GM18519 (cell line): ENCODE results near the gene ALKBH2.

Source experiments
- ATAC-seq: cut with Tn5 transposase; IDR thresholded peaks from one replicate; pipeline ENCODE4 v1.9.1; 2021; ENCODE audit warnings: mild to moderate bottlenecking, moderate library complexity; ENCODE audit not compliant: unreplicated experiment, low FRiP score

ALKBH2 gene

DNA sequence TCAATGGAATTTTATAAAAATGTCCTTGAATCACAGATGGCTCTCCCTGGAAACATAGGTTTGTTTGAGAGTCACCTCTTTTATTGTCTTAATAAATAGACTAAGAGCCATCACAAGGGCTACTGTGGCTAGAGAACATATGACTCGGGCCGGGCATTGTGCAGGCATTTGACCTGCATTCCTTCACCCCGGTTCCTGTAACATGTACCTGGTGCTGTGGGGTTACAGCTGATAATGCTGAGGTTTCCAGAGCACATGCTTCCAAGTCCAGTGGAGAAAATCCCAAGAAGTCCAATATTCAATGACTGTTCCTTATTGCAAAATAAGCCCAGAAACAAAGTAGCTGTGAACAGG lies 22.1 kb upstream of the ALKBH2 start:
- no peak for ATAC-seq

DNA sequence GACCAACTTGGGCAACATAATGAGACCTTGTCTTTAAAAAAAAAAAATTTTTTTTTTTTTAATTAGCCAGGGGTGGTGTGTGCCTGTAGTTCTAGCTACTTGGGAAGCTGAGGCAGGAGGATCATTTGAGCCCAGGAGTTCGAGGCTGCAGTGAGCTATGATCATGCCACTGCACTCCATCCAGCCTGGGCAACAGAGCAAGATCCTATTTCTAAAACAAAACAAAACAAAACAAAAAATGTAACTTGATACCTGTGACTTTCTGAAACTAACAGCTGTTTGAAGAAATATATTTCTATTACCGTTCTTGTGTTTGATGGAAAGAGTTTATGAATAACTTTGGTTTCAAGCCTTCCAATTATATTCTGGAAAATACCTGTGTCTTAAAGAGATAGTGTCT lies 21.4 kb upstream of the ALKBH2 start:
- ATAC-seq: no peak

DNA sequence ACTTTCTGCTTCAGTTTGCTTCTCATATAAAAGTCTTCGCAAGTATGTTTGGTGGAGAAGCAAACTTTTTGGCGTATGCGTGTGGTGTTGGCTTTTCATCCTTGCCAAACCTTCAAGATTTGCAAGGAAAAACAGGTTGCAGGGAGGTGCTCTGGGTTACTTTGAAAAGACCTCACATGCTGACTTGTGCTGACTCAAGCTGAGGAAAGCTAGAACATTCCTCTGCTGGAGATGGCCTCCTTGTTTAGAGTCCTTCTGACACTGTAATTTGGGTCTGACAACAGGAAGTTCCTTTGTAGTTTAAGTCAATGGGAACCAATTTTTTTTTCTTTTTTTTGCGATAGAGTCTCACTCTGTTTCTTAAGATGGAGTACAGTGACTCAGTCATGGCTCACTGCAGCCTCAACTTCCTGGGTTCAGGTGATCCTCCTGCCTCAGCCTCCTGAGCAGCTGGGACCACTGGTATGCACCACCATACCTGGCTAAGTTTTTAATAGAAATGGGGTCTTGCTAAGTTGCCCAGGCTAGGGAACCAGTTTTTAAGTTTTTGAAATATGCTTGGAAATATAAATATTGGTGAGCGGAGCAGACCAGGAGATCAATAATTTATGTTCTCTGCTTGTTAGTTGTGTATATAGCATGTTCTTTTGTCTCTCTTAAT lies 20.5 kb upstream of the ALKBH2 start:
- no peak for ATAC-seq

DNA sequence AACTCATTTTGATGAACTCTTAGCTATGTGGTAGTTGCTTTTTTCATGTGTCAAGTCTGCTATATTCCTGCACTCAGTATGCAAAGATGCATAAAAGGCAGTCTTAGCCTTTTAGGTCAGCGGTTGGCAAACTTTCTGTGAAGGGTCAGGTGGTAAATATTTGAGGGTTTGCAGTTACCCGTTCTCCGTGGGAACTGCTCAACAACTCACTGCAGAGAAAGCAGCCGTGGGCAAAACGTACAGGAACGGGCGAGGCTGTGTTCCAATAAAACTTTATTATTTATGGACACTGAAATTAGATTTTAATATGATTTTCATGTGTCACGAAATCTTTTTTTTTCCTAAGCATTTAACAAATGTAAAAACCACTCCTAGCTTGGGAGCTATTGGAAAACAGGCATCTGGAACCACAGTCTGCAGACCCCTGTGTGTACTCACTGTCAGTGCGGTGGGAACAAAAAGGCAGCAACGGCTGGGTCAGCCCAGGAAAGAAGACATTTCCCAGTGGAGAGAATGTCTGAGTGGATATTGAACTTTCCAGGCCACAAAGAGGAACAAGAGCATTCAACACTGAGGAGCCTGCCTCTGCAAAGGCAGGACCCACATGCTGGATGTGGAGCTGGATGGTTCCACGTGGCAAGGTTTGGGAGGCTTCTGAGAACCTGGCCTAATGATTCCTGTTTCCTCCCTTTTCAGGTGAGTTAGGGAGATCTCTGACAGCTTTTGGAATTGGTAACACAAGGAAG lies 19.6 kb upstream of the ALKBH2 start:
- ATAC-seq: no peak

DNA sequence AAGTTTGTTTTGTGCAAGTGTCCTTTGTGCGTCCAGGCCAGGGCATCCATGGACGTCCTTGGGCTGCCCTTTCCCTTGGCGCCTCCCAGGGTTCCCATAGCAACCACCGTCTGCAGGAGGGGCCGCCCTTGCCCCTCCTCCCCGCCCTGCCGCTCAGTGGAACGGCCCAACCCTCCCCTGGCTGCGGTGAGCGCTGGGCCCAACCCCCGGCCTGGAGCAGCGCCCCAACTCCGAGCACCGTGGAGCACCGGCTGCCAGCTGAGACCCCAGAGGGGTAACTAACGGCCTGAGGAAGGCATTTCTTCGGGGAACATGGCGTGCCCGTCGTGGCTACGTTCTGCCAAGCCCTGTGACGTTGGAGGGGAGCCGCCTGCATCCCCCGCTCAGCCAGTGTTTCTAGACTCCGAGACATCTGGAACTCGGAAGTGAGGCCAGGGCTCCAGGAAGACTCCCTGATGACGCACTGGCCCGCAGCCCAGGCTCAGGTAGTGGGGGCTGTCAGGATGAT lies 17.8 kb upstream of the ALKBH2 start:
- no peak for ATAC-seq

DNA sequence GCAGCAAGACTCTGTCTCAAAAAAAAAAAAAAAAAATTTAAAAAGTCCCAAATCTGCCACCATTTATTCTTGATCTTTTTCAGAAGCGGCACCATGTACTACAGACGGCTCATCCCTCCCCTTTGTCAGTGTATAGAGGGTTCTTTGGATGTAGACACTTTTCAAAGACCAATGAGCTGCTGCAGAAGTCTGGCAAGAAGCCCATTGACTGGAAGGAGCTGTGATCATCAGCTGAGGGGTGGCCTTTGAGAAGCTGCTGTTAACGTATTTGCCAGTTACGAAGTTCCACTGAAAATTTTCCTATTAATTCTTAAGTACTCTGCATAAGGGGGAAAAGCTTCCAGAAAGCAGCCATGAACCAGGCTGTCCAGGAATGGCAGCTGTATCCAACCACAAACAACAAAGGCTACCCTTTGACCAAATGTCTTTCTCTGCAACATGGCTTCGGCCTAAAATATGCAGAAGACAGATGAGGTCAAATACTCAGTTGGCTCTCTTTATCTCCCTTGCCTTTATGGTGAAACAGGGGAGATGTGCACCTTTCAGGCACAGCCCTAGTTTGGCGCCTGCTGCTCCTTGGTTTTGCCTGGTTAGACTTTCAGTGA lies 16.6 kb upstream of the ALKBH2 start:
- no peak for ATAC-seq

DNA sequence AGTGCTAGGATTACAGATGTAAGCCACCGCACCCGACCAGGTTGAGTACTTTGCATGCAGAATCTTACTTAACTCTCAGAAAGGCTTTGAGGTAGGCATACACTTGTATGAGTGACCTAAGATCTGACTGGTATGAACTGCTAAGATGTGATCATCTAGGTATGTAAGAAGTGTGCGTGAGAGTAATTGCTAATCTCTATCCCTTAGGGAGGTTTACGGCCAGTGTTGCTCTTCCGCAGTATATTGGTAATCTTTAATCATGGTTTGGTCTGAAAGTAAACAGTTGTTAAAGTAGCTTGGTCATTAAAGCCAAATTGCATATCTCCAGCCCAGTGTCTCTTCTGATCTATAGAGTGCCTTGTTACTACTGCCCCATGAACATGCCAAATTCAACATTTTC lies 11.9 kb upstream of the ALKBH2 start:
- no peak for ATAC-seq

DNA sequence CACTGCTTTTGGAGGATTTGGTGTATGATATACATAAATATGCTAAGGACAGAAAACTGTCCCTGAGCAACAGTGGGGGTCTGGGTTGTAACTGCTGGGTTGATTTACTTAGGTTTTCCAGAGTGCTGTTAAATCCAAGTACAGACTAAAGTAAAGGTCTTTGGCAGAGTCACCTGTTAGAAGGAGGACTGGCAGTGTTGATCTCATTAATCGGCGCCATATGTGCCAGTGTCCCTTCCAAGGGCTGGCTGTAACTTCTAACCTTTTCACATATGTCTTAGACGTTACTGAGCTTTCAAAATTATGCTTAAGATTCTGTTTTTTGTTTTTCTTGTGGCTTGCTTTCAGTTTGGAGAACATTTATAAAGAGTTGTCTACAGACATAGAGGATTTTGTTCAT lies 9.2 kb upstream of the ALKBH2 start:
- no peak for ATAC-seq

DNA sequence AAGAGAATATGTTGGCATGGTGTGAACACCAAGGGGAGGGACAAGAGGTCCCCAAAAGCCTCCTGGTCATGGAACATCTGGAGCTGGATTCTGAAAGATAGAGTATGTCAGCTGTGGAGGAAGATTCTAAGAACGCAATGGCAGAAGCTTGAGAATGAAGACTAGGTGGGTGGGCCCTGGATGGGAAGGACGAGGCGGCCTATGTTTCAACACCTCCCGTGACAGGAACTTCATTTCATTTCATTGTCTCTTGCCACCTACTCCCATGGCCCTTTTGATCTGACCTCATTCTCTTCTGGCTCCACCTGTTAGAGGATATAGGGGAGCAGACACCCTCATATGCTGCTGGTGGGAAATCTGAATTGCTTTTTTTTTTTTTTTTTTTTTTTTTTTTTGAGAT lies 7.5 kb upstream of the ALKBH2 start:
- no peak for ATAC-seq

DNA sequence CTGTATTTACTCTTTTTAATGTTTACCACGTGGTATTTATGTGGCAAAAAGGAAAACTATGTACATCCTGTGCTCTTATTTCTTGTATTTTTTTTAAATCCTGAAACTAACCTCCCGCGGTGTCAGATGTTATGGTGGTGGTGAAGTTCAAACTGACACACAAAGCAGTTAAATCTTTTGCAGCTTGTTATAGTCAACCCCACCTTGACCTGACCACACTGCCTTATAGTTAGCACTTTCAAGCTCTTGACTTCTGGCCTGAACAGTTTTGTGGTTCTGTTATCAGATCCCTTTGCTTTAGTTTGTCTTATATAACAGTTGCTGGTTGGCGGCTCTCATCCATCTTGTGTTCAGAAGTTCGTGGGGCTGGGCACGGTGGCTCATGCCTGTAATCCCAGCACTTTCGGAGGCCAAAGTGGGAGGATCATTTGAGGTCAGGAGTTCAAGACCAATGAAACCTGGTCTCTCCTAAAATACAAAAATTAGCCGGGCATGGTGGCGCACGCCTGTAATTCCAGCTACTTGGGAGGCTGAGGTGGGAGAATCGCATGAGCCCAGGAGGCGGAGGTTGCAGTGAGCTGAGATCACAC lies 6.3 kb upstream of the ALKBH2 start:
- no peak for ATAC-seq

DNA sequence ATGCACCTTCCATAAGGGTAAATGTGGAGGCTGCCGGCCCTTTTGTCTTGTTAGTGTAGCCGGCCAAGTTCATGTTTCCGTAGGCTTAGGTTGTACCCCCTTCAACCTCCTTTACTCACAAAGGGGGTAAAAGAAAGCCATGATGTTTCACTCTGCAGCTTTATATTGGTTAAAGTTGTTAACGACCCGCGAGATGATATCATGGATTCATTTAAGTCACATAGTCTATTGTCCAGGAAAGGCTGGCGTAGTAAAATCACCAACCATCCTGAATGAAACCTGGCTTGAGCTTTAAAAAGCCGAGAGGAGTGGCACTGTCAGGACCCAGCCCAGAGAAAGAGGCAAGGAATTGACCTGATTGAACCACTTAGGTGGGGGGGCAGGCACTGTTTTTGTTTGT lies 5.4 kb upstream of the ALKBH2 start:
- ATAC-seq: no peak

DNA sequence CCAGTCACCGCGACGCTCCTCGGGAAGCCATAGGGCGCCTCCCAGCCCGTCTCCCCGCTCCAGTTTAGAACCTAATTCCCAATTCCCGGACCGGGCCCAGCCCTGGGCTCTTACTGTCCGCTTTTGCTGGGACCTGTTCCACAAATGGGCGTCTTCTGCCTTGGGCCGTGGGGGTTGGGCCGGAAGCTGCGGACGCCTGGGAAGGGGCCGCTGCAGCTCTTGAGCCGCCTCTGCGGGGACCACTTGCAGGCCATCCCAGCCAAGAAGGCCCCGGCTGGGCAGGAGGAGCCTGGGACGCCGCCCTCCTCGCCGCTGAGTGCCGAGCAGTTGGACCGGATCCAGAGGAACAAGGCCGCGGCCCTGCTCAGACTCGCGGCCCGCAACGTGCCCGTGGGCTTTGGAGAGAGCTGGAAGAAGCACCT lies 4.9 kb upstream of the ALKBH2 start:
- ATAC-seq: peak; percentile 11

DNA sequence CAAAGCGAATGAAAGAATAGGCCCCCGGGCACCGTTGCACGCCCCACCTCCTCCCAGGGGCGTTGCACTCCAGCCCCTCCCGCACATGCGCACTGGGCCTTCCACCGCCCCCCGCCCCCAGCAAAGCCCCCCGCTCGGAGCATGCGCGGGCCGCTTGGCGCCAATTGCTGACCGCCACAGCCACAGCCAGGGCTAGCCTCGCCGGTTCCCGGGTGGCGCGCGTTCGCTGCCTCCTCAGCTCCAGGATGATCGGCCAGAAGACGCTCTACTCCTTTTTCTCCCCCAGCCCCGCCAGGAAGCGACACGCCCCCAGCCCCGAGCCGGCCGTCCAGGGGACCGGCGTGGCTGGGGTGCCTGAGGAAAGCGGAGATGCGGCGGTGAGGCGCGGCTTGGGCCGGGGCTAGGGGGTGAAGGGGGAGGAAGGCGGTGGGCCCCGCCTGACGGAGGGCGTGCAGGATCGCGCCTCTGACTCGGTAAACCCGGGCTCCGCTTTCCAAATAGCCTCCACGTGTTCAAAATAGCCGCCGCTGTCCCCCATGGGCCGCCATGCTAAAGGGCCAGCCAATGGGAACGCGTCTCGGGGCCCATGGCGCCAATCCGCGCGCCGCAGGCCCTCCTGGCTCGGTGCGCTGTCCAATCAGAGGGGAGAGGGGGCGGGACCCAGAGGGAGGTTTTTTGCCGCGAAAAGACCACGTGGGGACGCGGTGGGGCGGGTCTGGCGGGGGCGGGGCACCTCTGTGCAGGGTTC lies 4.3 kb upstream of the ALKBH2 start, which contains the start of gene UNG:
TSS of gene UNG (plus strand) at position 163 of the 748 bp plus-strand sequence. CDS start at position 246, 83 bp downstream.
- ATAC-seq: peak; percentile 73

DNA sequence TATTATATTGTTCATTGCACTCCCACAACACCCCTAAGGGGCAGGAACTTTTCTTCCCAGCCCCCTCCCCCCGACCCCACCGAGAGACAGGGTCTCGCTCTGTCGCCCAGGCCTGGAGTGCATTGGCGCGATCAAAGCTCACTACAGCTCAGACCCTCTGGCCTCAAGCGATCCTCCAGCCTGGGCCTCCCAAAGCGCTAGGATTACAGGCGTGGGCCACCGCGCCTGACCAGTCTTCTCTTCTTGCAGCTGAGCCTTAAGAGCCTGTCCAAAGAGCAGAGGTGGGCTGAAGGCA lies 3.8 kb upstream of the ALKBH2 start:
- no peak for ATAC-seq

DNA sequence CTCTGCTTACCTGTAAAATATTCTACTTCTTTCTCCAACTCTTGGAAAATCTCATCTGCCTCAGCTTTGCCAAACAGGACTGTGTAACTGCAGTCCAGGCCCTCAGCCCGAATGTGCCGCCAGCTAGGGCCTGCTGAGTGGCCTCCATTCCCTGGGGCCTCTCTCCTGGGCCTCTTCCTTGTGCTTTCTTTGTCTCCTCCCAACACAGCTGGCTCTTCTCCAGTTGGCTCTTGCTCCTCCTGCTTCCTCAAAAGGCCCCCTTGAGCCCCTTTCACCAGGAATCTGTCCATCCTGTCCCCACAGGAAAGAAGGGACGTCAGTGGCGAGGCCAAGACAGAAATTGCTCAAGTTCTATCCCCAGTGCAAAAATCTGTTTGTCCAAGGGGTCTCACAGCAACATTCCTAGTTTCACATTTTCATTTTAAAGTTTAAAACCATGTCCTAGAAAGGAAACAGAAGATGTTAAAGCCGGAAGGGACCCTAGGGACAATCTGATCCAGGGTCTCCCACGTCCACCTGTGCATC lies 713 bp downstream of the ALKBH2 start:
- ATAC-seq: no peak

DNA sequence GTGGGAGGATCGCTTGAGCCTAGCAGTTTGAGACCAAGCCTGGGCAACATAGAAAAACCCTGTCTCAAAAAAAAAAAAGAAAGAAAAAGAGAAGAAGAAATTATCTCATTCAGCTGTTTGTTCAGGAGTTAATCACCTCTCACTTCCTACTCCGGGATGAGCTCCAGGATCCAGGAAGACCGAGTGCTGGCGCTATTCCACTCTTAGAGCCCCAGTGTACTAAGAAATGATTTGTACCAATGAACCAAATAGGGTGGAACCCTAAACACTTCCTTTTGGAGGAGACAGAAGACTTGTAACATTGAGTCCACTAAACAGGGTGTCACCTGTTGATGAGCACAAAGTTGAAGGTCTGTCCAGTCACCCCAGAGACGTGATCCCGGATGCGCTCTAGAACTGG lies 3.6 kb downstream of the ALKBH2 start:
- ATAC-seq: no peak

DNA sequence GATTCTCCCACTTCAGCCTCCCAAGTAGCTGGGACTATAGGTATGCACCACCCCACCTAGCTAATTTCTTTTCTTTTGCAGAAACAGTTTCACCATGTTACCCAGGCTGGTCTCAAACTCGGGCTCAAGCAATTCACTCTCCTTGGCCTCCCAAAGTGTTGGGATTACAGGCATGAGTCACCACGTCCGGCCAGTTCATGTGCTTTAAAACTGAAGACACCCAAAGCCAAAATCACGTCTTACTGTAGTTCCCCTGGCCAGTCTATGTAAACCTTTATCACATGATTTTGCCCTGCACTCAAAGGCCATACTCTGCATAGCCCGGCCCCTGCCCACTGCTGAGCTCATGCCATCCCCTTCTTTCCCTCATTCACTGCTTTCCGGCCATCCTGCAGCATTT lies 4.5 kb downstream of the ALKBH2 start:
- no peak for ATAC-seq

DNA sequence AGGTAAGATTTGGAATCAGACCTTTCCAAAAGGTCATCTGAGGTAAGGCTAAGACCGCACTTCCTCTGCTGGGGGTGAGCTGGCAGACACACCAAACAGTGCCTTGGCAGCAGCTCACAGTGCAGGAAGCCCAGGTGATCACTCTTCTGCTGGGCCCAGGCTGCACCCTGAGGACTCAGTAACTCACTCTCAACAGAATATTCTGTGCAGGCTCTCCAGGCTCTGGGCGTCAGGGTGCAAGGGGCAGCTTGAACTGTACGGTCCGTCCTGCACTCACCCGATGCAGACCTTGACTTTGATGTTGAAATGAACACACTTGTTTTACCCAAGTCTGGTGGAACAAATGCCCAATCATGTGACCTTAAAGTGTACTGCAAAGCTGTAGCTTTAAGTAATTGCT lies 6.0 kb downstream of the ALKBH2 start:
- ATAC-seq: no peak

DNA sequence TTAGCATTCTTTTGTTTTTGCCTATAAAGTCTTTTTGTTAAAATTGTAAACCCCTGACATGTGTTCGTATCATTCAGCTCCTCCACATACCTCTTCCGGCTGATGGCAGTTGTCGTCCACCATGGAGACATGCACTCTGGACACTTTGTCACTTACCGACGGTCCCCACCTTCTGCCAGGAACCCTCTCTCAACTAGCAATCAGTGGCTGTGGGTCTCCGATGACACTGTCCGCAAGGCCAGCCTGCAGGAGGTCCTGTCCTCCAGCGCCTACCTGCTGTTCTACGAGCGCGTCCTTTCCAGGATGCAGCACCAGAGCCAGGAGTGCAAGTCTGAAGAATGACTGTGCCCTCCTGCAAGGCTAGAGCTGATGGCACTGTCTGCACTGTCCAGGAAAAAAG lies 7.7 kb downstream of the ALKBH2 start:
- no peak for ATAC-seq

DNA sequence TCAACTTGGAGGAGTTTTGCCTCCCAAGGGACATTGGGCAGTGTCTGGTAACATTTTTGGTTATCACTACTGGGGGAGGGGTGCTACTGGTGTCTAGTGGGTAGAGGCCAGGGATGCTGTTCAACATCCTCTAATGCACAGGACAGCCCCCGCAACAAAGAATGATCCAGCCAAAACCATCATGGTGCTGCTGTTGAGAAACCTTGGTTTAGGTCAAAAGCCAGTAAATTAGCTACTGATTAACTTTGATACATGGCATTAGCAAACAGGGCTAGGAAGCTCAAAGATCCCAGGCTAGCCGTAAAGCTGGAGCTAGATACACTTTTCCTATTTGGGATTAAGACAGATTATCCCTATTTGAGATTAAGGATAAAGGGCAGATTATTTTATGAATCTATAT lies 8.8 kb downstream of the ALKBH2 start:
- no peak for ATAC-seq

DNA sequence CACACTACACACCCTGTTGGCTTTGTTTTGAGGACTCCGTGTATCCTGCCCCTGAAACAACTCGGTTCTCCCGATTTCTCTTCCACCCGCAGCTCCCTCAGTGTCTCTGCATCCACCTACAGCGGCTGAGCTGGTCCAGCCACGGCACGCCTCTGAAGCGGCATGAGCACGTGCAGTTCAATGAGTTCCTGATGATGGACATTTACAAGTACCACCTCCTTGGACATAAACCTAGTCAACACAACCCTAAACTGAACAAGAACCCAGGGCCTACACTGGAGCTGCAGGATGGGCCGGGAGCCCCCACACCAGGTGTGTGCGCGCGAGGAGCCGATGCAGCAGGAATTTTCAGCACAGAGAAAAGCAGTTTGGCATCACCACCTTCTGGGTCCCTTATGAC lies 10.5 kb downstream of the ALKBH2 start:
- ATAC-seq: no peak
